ENCODE data around the gene ARHGDIA. TPM values are rescaled to one million over a fixed set of nuclear protein-coding genes. Genes with fewer than 3 reads are reported as not detected.

Gene ARHGDIA
- total RNA-seq, 4 donors from 2014 or later: 157 to 202 (median 180) TPM

DNA sequence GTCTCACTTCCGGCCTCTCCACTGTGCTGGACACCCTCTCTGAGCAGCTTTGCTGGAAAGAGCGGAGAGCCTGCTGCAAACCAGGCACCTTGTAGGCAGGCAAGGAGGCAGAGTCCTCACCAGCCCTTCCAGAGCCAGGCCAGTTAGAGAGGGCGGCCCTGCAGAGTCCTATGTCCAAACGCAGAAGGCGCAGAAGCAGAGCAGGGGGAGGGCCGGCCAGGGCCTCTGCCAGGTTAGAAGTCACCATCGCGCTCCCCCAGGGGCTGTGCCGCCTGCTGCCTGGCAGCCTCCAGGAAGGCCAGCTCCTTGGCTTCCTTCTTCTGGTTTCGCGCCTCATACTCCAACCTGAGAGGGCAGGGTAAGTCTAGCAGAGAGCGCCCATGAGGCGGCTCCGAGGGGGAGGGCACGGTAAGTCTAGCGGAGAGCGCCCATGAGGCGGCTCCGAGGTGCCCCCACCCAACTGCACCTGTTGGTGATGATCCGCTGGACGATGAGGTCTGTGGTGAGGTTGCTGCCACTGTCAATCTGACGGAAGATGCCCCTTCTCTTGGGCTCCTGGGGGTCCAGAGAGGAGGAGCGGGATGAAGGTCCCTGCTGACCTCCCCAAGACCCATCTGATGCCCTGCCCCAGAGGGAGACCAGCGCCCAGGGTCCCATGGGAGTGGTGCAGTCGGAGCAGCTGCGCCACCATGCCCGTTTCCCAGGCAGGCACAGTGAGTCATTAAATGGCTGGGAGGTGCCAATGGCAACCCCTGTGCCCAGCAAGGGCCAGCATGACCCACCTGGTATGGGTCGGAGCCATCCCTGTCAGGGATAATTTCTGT lies 33.7 kb upstream of the ARHGDIA start:
- Histone ChIP-seq H3K27me3 (no peaks in the 10 kb centered on the region), H3K36me3 (peaks cover 44% of the 10 kb centered on the region)

DNA sequence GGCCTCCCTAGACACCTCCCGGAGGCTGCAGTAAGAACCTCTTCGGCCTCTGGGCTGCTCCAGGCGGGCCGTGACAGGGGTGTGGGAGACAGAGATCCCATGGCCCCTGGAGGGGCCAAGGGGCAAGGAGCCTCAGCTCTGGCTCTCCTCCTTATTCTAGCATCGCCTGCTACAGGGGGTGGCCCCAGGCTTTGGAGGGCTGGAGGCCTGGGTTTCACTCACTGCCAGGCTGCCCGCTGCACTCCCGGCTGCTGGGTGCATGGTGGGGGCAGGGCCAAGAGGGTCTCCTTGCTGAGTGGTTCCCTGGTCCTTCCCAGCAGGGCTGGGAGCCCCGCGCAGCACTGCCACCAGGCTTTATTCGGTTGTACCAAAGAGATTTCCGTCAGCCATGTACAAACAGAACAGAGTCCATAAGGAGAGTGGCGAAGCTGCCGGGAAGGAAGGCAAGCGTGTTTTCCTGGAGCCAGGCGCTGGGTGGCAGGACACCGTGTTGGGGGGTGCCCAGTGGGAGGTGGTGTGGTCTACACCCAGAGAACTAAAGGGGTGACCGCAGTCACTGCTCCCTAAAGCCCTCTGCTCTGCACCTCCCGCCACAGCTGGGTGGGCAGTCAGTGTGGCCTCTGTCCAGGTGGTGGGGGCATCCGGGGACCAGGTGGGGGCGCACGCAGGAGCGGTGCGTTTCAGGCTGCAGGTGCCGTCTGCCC lies 32.9 kb upstream of the ARHGDIA start:
- H3K4me3 ChIP-seq: no peak overlapping the region
- H3K36me3 ChIP-seq: peaks cover 48% of the 10 kb centered on the region
- no peaks in the 10 kb centered on the region for H3K9me3 ChIP-seq
- no peak for DNase-seq (ENCODE audit: low spot score in 2 of 2)
- no peak overlapping the region for H3K27ac ChIP-seq
- 96% methylated on average over 14 of the region's 24 CpGs for WGBS
- H3K27me3 ChIP-seq: no peaks in the 10 kb centered on the region
- TF ChIP-seq POLR2AphosphoS5 (IDR thresholded peaks at IDR 0.05) (no peak), EP300 (IDR thresholded peaks at IDR 0.05) (no peak), POLR2A (IDR thresholded peaks at IDR 0.05) (no peak)
- TF ChIP-seq, protein P1, sequence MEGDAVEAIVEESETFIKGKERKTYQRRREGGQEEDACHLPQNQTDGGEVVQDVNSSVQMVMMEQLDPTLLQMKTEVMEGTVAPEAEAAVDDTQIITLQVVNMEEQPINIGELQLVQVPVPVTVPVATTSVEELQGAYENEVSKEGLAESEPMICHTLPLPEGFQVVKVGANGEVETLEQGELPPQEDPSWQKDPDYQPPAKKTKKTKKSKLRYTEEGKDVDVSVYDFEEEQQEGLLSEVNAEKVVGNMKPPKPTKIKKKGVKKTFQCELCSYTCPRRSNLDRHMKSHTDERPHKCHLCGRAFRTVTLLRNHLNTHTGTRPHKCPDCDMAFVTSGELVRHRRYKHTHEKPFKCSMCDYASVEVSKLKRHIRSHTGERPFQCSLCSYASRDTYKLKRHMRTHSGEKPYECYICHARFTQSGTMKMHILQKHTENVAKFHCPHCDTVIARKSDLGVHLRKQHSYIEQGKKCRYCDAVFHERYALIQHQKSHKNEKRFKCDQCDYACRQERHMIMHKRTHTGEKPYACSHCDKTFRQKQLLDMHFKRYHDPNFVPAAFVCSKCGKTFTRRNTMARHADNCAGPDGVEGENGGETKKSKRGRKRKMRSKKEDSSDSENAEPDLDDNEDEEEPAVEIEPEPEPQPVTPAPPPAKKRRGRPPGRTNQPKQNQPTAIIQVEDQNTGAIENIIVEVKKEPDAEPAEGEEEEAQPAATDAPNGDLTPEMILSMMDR (IDR thresholded peaks at IDR 0.05): no peak
- H3K4me1 ChIP-seq: peaks cover 17% of the 10 kb centered on the region

More for the DNA sequence above, 33.7 kb upstream of the ARHGDIA start:
- no peak for DNase-seq (ENCODE audit: low spot score in 2 of 2)
- no peaks in the 10 kb centered on the region for H3K9me3 ChIP-seq
- TF ChIP-seq POLR2AphosphoS5 (IDR thresholded peaks at IDR 0.05) (no peak), EP300 (IDR thresholded peaks at IDR 0.05) (no peak), POLR2A (IDR thresholded peaks at IDR 0.05) (no peak)
- TF ChIP-seq, protein P1 (IDR thresholded peaks at IDR 0.05): no peak
- peaks cover 20% of the 10 kb centered on the region for H3K4me1 ChIP-seq
- H3K27ac ChIP-seq: no peak overlapping the region
- H3K4me3 ChIP-seq: no peak overlapping the region
- 93% methylated on average over 21 of the region's 28 CpGs for WGBS

DNA sequence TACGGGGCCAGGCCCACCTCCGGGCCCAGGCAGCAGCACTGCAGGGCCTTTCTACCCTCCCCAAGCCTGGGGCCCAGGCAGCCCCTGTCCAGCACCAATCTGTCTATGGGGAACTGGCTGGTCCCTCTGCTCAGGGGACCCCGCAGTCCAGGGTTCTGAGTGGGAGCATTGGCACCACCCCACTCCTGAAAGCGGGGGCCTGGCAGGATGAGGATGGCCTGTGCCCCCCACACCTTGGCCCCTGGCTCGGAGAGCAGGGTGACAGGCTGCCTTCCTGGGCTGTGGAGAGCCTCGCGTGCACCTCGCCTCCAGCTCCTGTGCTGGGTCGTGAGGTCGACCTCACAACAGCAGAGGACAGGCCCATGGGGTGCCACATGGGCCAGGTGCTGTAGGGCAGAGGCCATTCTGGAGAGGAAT lies 32.3 kb upstream of the ARHGDIA start:
- H3K27ac ChIP-seq: no peak overlapping the region
- 95% methylated on average over 4 of the region's 10 CpGs for WGBS
- no peaks in the 10 kb centered on the region for H3K9me3 ChIP-seq
- DNase-seq (ENCODE audit: low spot score in 2 of 2): no peak
- peaks cover 17% of the 10 kb centered on the region for H3K4me1 ChIP-seq
- H3K36me3 ChIP-seq: peaks cover 51% of the 10 kb centered on the region
- no peak for TF ChIP-seq POLR2AphosphoS5 (IDR thresholded peaks at IDR 0.05)
- TF ChIP-seq EP300 (IDR thresholded peaks at IDR 0.05): no peak
- TF ChIP-seq, protein P1 (IDR thresholded peaks at IDR 0.05): no peak
- no peak for TF ChIP-seq POLR2A (IDR thresholded peaks at IDR 0.05)
- no peak overlapping the region for H3K4me3 ChIP-seq
- H3K27me3 ChIP-seq: no peaks in the 10 kb centered on the region

DNA sequence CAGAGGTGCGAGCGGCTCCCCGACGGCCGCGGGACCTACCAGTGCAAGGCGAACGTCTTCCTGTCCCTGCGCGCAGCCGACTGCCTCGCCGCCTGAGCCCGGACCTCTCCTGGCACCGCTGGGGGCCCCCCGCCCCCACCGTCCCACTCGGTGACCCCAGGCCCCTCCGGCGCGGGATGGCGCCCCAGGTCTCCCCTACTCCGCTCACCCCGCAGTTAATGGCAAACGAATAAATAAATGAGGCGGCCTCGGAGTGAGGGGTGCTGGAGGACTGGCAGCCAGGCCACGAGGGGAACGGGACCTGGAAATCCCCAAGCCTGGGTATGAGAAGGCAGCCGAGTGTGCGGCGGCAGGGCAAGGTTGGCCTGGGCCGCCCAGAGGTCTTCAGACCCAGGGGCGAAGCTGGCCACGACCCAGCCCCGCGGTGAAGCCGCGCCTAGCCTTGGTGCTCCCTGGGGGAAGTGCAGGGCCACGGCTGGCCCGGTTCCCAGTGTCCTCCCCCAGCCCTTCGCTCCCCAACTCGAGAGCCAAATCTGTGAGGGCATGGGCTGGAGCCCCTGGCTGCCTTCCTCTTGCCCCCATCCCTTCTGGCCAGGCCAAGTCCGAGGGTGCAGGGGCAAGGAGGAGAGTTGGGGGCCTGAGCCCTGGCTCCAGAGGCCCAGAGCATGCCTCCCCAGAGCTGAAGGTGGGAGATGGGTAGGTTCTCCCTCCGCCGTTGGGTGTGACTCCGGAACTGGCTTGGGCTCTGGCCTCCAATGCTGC lies 31.7 kb upstream of the ARHGDIA start:
- peaks cover 17% of the 10 kb centered on the region for H3K4me1 ChIP-seq
- H3K9me3 ChIP-seq: no peaks in the 10 kb centered on the region
- no peaks in the 10 kb centered on the region for H3K27me3 ChIP-seq
- DNase-seq (ENCODE audit: low spot score in 2 of 2): no peak
- WGBS: 47% methylated on average over 21 of the region's 47 CpGs
- no peak for TF ChIP-seq EP300 (IDR thresholded peaks at IDR 0.05)
- TF ChIP-seq POLR2AphosphoS5 (IDR thresholded peaks at IDR 0.05): no peak
- TF ChIP-seq, protein P1 (IDR thresholded peaks at IDR 0.05): no peak
- TF ChIP-seq POLR2A (IDR thresholded peaks at IDR 0.05): no peak
- peaks cover 56% of the 10 kb centered on the region for H3K36me3 ChIP-seq
- peak overlapping the region; percentile 54 for H3K4me3 ChIP-seq
- H3K27ac ChIP-seq: no peak overlapping the region
